ENCODE results near the gene MEX3B.

- TF ChIP-seq POLR2A (IDR thresholded peaks at IDR 0.05; ENCODE audit: low read depth, low read length): no peak
- TF ChIP-seq TAF1 (IDR thresholded peaks at IDR 0.05; ENCODE audit: borderline replicate concordance, low read depth, low read length): no peak
- no peak for TF ChIP-seq POLR2AphosphoS5 (IDR thresholded peaks at IDR 0.05; ENCODE audit: low read depth, low read length)
Observed at GRCh38 chr15:82014989-82015388, 30.8 kb downstream of the MEX3B start.
